NCI-H146 treated with DMSO at 0.1 percent for 48 hours (cell line): ENCODE results near the gene MON2.

Experiments
- DNase-seq: peaks from one replicate; lab custom pipeline; 2025; ENCODE audit not compliant: unreplicated experiment; lab: John Stamatoyannopoulos, UW

MON2 gene

GRCh38 chr12:62605981-62606380, 139.4 kb downstream of the MON2 start:
- no peak for DNase-seq

- DNase-seq = no peak
These were observed 140.0 kb downstream of the MON2 start for GRCh38 chr12:62606654-62607053.

GRCh38 chr12:62613081-62613480, 146.5 kb downstream of the MON2 start:
- DNase-seq = no peak

GRCh38 chr12:62618319-62618718, 151.7 kb downstream of the MON2 start:
- DNase-seq = no peak

GRCh38 chr12:62618930-62619329, 152.3 kb downstream of the MON2 start:
- no peak for DNase-seq

- peak; percentile 94 for DNase-seq
These were observed 154.5 kb downstream of the MON2 start for GRCh38 chr12:62621101-62621638.

GRCh38 chr12:62622177-62622576, 155.6 kb downstream of the MON2 start:
- no peak for DNase-seq

- no peak for DNase-seq
These were observed 158.6 kb downstream of the MON2 start for GRCh38 chr12:62625228-62625627.

- DNase-seq = no peak
These were observed 160.6 kb downstream of the MON2 start for GRCh38 chr12:62627181-62627580.

GRCh38 chr12:62629413-62629812, 162.8 kb downstream of the MON2 start:
- no peak for DNase-seq

- peak; percentile 49 for DNase-seq
These were observed 163.5 kb downstream of the MON2 start for GRCh38 chr12:62629971-62630739.

- no peak for DNase-seq
These were observed 165.1 kb downstream of the MON2 start for GRCh38 chr12:62631471-62632410.

- no peak for DNase-seq
These were observed 165.8 kb downstream of the MON2 start for GRCh38 chr12:62632411-62632918.

- DNase-seq = no peak
These were observed 169.0 kb downstream of the MON2 start for GRCh38 chr12:62635649-62636048.

GRCh38 chr12:62637679-62638078, 171.1 kb downstream of the MON2 start:
- no peak for DNase-seq

GRCh38 chr12:62640910-62641448, 174.4 kb downstream of the MON2 start:
- no peak for DNase-seq

GRCh38 chr12:62642486-62642885, 175.9 kb downstream of the MON2 start:
- no peak for DNase-seq

- DNase-seq = no peak
These were observed 176.9 kb downstream of the MON2 start for GRCh38 chr12:62643486-62643885.

- DNase-seq = no peak
These were observed 179.9 kb downstream of the MON2 start for GRCh38 chr12:62646566-62646965.

- no peak for DNase-seq
These were observed 181.0 kb downstream of the MON2 start for GRCh38 chr12:62647586-62647985.

- DNase-seq = no peak
These were observed 182.9 kb downstream of the MON2 start for GRCh38 chr12:62649412-62650138.
